Colonic mucosa (tissue), 4 donors: ENCODE results near the gene GLP1R. TPM values are rescaled to one million over a fixed set of nuclear protein-coding genes. Genes with fewer than 3 reads are reported as not detected.

Experiments
- DNase-seq: peaks from one replicate; pipeline ENCODE4 v3.0.0-alpha.2; 2020
- H3K27ac ChIP-seq: fragments of 200-600 bp; one replicate; pipeline ENCODE4 v1.8.0; 2021
- H3K27me3 ChIP-seq: fragments of 200-600 bp; one replicate; pipeline ENCODE4 v1.8.0; 2021
- H3K36me3 ChIP-seq: fragments of 200-600 bp; one replicate; pipeline ENCODE4 v1.8.0; 2021
- H3K4me1 ChIP-seq: fragments of 200-600 bp; one replicate; pipeline ENCODE4 v1.8.0; 2021; ENCODE audit warnings: mild to moderate bottlenecking
- H3K4me3 ChIP-seq: fragments of 200-600 bp; one replicate; pipeline ENCODE4 v1.8.0; 2021
- H3K9ac ChIP-seq, 2 donors: one replicate each; pipeline ENCODE4 v1.7.0; 2013; ENCODE audit warnings: control low read depth in 2 of 2, low read depth in 2 of 2, low read length in 2 of 2
- H3K9me3 ChIP-seq: fragments of 200-600 bp; one replicate; pipeline ENCODE4 v1.8.0; 2021
- intact Hi-C: fragments of 100-400 bp; cut with DNase I; formaldehyde crosslinking; loops from one replicate; pipeline ENCODE4 v1.14.1; 2022
- total RNA-seq, 2 donors: library from RNA; stranded (reverse); fragmentation: NEBNext Ultra II Directional in 1 of 2; extraction: Animal tissue kit (Norgen Biotek cat#: 25700) in 1 of 2; gene quantifications; one replicate each; pipeline ENCODE4 v1.2.1, GENCODE V29; 2021
- TF ChIP-seq, protein P1 (sequence below): fragments of 200-600 bp; IDR thresholded peaks from one replicate; pipeline ENCODE4 v1.8.0; 2022; ENCODE audit warnings: antibody characterized with exemption, mild to moderate bottlenecking
- donor health status: healthy.
- donor health status: DM: no; HTN: no; CAD: no.
- donor health status: DM: no; HTN: no; CAD: no.

GLP1R gene
- total RNA-seq, 2 donors from 2014 or later = not detected

DNA sequence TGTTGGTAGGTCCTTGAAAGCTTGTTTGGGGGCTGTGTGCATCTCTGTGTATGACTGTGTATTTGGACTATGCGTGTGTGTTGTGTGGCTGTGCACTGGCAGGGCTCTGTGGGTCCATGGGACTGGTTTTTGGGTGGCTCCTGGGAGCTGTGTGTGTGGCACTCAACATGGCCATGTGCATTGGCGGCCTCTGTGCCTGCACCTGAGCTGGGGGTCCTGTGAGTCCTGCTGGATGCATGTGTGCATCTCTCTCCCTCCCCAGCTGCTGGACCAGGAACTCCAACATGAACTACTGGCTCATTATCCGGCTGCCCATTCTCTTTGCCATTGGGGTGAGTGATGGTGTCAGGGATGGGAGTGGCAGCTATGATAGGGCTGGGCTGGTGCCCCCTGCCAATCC lies 30.1 kb downstream of the GLP1R start:
- TF ChIP-seq, protein P1, sequence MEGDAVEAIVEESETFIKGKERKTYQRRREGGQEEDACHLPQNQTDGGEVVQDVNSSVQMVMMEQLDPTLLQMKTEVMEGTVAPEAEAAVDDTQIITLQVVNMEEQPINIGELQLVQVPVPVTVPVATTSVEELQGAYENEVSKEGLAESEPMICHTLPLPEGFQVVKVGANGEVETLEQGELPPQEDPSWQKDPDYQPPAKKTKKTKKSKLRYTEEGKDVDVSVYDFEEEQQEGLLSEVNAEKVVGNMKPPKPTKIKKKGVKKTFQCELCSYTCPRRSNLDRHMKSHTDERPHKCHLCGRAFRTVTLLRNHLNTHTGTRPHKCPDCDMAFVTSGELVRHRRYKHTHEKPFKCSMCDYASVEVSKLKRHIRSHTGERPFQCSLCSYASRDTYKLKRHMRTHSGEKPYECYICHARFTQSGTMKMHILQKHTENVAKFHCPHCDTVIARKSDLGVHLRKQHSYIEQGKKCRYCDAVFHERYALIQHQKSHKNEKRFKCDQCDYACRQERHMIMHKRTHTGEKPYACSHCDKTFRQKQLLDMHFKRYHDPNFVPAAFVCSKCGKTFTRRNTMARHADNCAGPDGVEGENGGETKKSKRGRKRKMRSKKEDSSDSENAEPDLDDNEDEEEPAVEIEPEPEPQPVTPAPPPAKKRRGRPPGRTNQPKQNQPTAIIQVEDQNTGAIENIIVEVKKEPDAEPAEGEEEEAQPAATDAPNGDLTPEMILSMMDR = no peak
- H3K27me3 ChIP-seq = no peaks in the 10 kb centered on the region
- H3K36me3 ChIP-seq = no peaks in the 10 kb centered on the region
- no peak overlapping the region for H3K9ac ChIP-seq
- no peaks in the 10 kb centered on the region for H3K4me1 ChIP-seq
- intact Hi-C loops = no loop called here
- H3K4me3 ChIP-seq = no peak overlapping the region
- no peak for DNase-seq
- no peaks in the 10 kb centered on the region for H3K9me3 ChIP-seq
- H3K27ac ChIP-seq = no peak overlapping the region

DNA sequence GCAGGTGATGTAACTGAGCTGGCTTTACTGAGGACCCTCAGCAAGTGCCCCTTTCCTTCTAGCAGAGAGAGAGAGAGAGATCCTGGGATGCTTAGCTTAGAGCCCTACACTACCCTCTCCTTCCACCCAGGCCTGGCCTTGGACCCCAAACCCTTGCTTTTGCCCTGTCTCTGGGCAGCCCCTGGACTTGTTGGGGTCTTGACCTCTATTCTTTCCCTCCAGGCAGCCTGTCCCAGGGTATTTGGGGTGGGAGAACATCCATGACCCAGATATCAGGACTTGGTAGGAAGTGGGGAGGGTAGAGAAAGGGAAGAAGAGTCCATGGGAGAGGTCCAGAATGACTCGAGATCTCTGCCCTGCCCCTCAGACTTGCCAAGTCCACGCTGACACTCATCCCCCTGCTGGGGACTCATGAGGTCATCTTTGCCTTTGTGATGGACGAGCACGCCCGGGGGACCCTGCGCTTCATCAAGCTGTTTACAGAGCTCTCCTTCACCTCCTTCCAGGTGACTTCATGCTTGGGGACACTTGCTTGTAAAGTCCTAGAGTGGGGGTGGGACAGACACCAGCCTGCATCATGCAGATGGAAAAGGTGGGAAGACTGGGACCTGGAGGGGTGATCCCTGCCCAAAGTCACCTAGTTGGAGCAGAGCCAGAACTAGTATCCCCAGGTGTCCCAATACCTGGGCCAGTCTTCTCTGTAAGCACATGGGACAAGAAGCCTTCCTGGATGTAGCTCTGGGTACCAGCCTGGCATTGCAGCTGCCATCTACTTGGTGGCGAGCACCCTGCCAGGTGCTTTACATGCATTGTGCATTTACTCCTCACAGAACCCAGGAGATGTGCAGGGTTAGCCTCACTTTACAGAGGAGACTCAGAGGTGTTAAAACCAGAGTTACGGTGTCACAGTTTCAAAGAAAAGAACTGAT lies 30.9 kb downstream of the GLP1R start:
- Histone ChIP-seq H3K9ac (no peak overlapping the region), H3K27me3 (no peaks in the 10 kb centered on the region), H3K4me1 (no peaks in the 10 kb centered on the region), H3K36me3 (no peaks in the 10 kb centered on the region), H3K9me3 (no peaks in the 10 kb centered on the region), H3K27ac (no peak overlapping the region), H3K4me3 (no peak overlapping the region)
- no peak for DNase-seq
- TF ChIP-seq, protein P1 = no peak
- intact Hi-C loops = no loop called here

DNA sequence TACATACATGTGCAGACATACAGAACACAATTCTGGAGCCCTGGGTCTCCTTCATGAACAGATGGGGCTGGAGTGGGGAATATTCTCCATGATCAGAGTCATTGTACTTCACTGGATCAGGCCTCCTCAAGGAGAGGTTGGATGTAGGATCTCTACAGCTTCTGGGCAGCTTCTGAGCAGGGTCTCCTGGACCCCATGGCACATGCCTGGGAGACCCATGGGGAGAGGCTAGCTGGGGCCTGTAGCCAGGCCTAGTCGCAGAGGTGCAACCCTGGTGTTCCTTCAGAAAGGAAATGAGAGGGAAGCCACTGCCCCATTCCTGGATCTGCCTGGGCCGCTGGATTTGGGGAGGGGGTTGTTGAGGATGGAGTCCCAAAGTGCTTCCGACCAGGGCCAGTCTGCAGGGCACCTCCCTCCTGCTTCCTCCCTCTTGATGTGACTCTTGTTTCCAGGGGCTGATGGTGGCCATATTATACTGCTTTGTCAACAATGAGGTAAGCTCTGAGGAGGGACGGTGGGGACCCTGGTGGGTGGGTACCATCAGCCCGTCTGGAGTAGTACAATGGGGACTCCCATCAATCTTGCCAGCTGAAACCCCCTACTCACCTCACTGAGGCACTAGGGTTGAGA lies 31.8 kb downstream of the GLP1R start:
- no peak for DNase-seq
- no peak overlapping the region for H3K27ac ChIP-seq
- no peaks in the 10 kb centered on the region for H3K4me1 ChIP-seq
- TF ChIP-seq, protein P1 = no peak
- intact Hi-C loops = no loop called here
- H3K9ac ChIP-seq = no peak overlapping the region
- no peaks in the 10 kb centered on the region for H3K27me3 ChIP-seq
- no peaks in the 10 kb centered on the region for H3K9me3 ChIP-seq
- H3K4me3 ChIP-seq = no peak overlapping the region
- no peaks in the 10 kb centered on the region for H3K36me3 ChIP-seq

DNA sequence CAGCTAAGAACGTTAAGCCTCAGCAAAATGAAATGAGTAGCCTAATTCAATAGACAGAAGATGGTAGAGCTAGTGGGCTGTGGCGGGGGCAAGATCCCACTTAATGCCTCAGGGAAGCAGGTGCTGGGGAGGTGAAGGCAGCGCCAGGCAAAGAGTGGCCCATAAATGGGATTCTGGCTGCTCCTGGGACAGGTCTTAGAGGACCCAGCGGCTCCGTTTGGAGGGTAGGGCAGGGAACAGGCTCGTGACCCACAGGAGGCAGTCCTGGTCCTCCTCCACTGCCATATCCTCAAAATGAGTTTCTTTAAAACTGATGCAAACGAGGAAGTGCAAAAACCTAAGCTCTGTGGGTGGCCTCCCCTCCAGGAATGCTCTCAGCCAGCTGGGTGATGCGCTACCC lies 33.7 kb downstream of the GLP1R start:
- intact Hi-C loops = no loop called here
- Histone ChIP-seq H3K9me3 (no peaks in the 10 kb centered on the region), H3K27me3 (no peaks in the 10 kb centered on the region), H3K4me1 (no peaks in the 10 kb centered on the region), H3K36me3 (no peaks in the 10 kb centered on the region), H3K4me3 (no peak overlapping the region), H3K27ac (no peak overlapping the region), H3K9ac (no peak overlapping the region)
- TF ChIP-seq, protein P1 = no peak
- no peak for DNase-seq

DNA sequence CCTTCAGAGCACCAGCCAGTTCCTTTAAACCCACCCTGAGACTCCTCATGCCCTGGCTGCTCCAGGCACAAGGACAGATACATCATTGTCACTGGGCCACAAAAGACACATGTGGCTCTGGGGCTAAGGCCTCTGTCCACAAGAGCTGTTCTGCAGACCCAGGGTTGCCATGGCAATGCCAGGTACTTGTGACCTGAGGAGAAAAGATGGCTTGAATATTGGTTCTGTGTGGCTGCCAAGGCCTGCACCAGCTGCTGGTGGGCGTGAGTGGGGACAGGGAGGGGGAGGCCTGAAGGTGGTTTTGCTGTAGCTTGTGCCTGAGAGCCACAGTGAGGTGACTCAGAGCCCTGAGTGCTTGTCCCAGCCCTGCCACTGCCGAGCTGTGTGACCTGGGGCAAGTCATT lies 34.7 kb downstream of the GLP1R start:
- no peaks in the 10 kb centered on the region for H3K9me3 ChIP-seq
- no peaks in the 10 kb centered on the region for H3K36me3 ChIP-seq
- H3K27ac ChIP-seq = no peak overlapping the region
- DNase-seq = no peak
- H3K27me3 ChIP-seq = no peaks in the 10 kb centered on the region
- H3K4me1 ChIP-seq = no peaks in the 10 kb centered on the region
- H3K4me3 ChIP-seq = no peak overlapping the region
- no peak overlapping the region for H3K9ac ChIP-seq
- TF ChIP-seq, protein P1 = no peak
- intact Hi-C loops = no loop called here
